CD4-positive, CD25-positive, alpha-beta regulatory T cell (primary cell): ENCODE results near the gene NHP2. TPM values are rescaled to one million over a fixed set of nuclear protein-coding genes. Genes with fewer than 3 reads are reported as not detected.

Experiments
- ATAC-seq, 2 donors: fragments of 150-1000 bp; cut with Tn5 transposase; one replicate each; pipeline ENCODE4 v1.10.0; 2021; ENCODE audit warnings: low read depth in 2 of 2, moderate number of reproducible peaks in 2 of 2, moderate library complexity in 1 of 2
- DNase-seq, 3 donors: peaks; one replicate each; pipeline versions ENCODE4 v3.0.0 to v3.0.0-alpha.2; 2012 to 2022; ENCODE audit warnings: mixed read lengths in 1 of 3
- H3K27ac ChIP-seq: one replicate; pipeline ENCODE4 v1.7.0; 2013; ENCODE audit warnings: mild to moderate bottlenecking, low read length; ENCODE audit not compliant: insufficient read depth, poor library complexity, severe bottlenecking
- H3K27me3 ChIP-seq: one replicate; pipeline ENCODE4 v1.7.0; 2013; ENCODE audit warnings: low read length; ENCODE audit not compliant: control insufficient read depth, insufficient read depth
- H3K36me3 ChIP-seq: one replicate; pipeline ENCODE4 v1.7.0; 2013; ENCODE audit warnings: mild to moderate bottlenecking, low read length, moderate library complexity; ENCODE audit not compliant: control insufficient read depth, insufficient read depth
- H3K4me1 ChIP-seq: 2 replicates; pipeline ENCODE4 v1.7.0; 2013; ENCODE audit warnings: mild to moderate bottlenecking, low read length; ENCODE audit not compliant: insufficient read depth, control insufficient read depth, poor library complexity, severe bottlenecking
- H3K4me3 ChIP-seq: one replicate; pipeline ENCODE4 v1.7.0; 2013; ENCODE audit warnings: low read depth, mild to moderate bottlenecking, low read length, moderate library complexity
- H3K9me3 ChIP-seq, 2 experiments: 1 replicate in 1 of 2; 2 replicates in 1 of 2; pipeline ENCODE4 v1.7.0; 2013; ENCODE audit warnings: low read length in 2 of 2, mild to moderate bottlenecking in 1 of 2, moderate library complexity in 1 of 2; ENCODE audit not compliant: control insufficient read depth in 2 of 2
- H3K27ac Mint-ChIP-seq, 3 donors: one replicate each; pipeline ENCODE4 v1.8.0; 2020 to 2022; ENCODE audit warnings: mild to moderate bottlenecking in 3 of 3, mixed read lengths in 3 of 3, moderate library complexity in 2 of 3
- H3K27me3 Mint-ChIP-seq: one replicate; pipeline ENCODE4 v1.8.0; 2022; ENCODE audit warnings: mild to moderate bottlenecking, mixed read lengths
- H3K36me3 Mint-ChIP-seq: one replicate; pipeline ENCODE4 v1.8.0; 2020; ENCODE audit warnings: mixed read lengths
- H3K4me1 Mint-ChIP-seq, 4 donors: one replicate each; pipeline ENCODE4 v1.8.0; 2020 to 2022; ENCODE audit warnings: mixed read lengths in 4 of 4, mild to moderate bottlenecking in 1 of 4
- H3K4me3 Mint-ChIP-seq, 4 donors: one replicate each; pipeline ENCODE4 v1.8.0; 2020 to 2022; ENCODE audit warnings: mild to moderate bottlenecking in 4 of 4, mixed read lengths in 4 of 4, moderate library complexity in 3 of 4
- H3K9me3 Mint-ChIP-seq, 7 donors: one replicate each; pipeline ENCODE4 v1.8.0; 2020 to 2022; ENCODE audit warnings: mixed read lengths in 7 of 7, mild to moderate bottlenecking in 3 of 7, moderate library complexity in 2 of 7
- polyA plus RNA-seq, 4 donors: library from polyadenylated mRNA; unstranded; fragments of 300-500 nt; fragmentation: Illumina TruSeq; gene quantifications; one replicate each; pipeline ENCODE4 v1.2.3, GENCODE V29; 2021
- total RNA-seq: library from RNA; stranded (reverse); gene quantifications from one replicate; pipeline ENCODE4 v1.2.3, GENCODE V29; 2022

The NHP2 gene
- total and polyA plus RNA-seq, 5 donors from 2014 or later = 43.7 to 198 (median 167) TPM

GRCh38 chr5:178115136-178115813 is 38.4 kb downstream of the NHP2 start:
- H3K27ac ChIP-seq = no peak overlapping the region
- Mint-ChIP-seq H3K4me1 (peaks cover 0 to 42% (median 30%) of the 10 kb centered on the region in 4 donors), H3K27me3 (peaks cover 23% of the 10 kb centered on the region), H3K36me3 (no peaks in the 10 kb centered on the region), H3K9me3 (no peaks in the 10 kb centered on the region), H3K27ac (peak overlapping the region in 1 of 3 donors; percentile 52), H3K4me3 (peak overlapping the region; percentile 80 to 96 (median 88))
- no peaks in the 10 kb centered on the region for H3K9me3 ChIP-seq
- H3K36me3 ChIP-seq = no peaks in the 10 kb centered on the region
- ATAC-seq (no peak), DNase-seq (peak in 1 of 3 donors; percentile 37)
- H3K4me3 ChIP-seq = peak overlapping the region; percentile 32
- H3K4me1 ChIP-seq = peaks cover 47% of the 10 kb centered on the region
- no peaks in the 10 kb centered on the region for H3K27me3 ChIP-seq

- peaks cover 47% of the 10 kb centered on the region for H3K4me1 ChIP-seq
- no peaks in the 10 kb centered on the region for H3K27me3 ChIP-seq
- Mint-ChIP-seq H3K27ac (peak overlapping the region; percentile 23 to 83 (median 52)), H3K9me3 (no peaks in the 10 kb centered on the region), H3K4me1 (peaks cover 0 to 42% (median 30%) of the 10 kb centered on the region in 4 donors), H3K36me3 (no peaks in the 10 kb centered on the region), H3K27me3 (peaks cover 19% of the 10 kb centered on the region), H3K4me3 (peak overlapping the region; percentile 80 to 96 (median 88))
- no peak overlapping the region for H3K27ac ChIP-seq
- peak overlapping the region; percentile 41 for H3K4me3 ChIP-seq
- DNase-seq = peak in 2 of 3 donors; percentile 34 to 61
- H3K36me3 ChIP-seq = no peaks in the 10 kb centered on the region
- no peaks in the 10 kb centered on the region for H3K9me3 ChIP-seq
- peak; percentile 25 to 31 for ATAC-seq
Measured at GRCh38 chr5:178114325-178115135, 39.2 kb downstream of the NHP2 start.

GRCh38 chr5:178113841-178114324 is 39.8 kb downstream of the NHP2 start:
- peaks cover 0 to 42% (median 30%) of the 10 kb centered on the region in 4 donors for H3K4me1 Mint-ChIP-seq
- no peak for ATAC-seq
- H3K27ac ChIP-seq = peak overlapping the region; percentile 23

GRCh38 chr5:178113141-178113787 is 40.4 kb downstream of the NHP2 start, which contains the start of gene N4BP3:
Gene N4BP3 (plus strand): TSS chr5:178113532. CDS start chr5:178119584, 6,052 bp downstream.
- Histone ChIP-seq H3K27ac (peak within 1 kb of the TSS; percentile 23), H3K36me3 (no peaks in the 10 kb centered on the region)
- peaks cover 0 to 42% (median 30%) of the 10 kb centered on the region in 4 donors for H3K4me1 Mint-ChIP-seq

More at GRCh38 chr5:178113841-178114324, 39.8 kb downstream of the NHP2 start:
- peaks cover 47% of the 10 kb centered on the region for H3K4me1 ChIP-seq
- H3K9me3 ChIP-seq = no peaks in the 10 kb centered on the region
- no peaks in the 10 kb centered on the region for H3K36me3 ChIP-seq
- H3K4me3 ChIP-seq = peak overlapping the region; percentile 41
- Mint-ChIP-seq H3K4me3 (peak overlapping the region; percentile 80 to 96 (median 88)), H3K9me3 (no peaks in the 10 kb centered on the region), H3K27ac (peak overlapping the region in 2 of 3 donors; percentile 23 to 83), H3K27me3 (peaks cover 19% of the 10 kb centered on the region), H3K36me3 (no peaks in the 10 kb centered on the region)
- H3K27me3 ChIP-seq = no peaks in the 10 kb centered on the region
- no peak for DNase-seq

GRCh38 chr5:178112545-178112944 is 41.1 kb downstream of the NHP2 start:
- Mint-ChIP-seq H3K36me3 (no peaks in the 10 kb centered on the region), H3K4me3 (peak overlapping the region; percentile 83 to 96 (median 91)), H3K9me3 (no peaks in the 10 kb centered on the region), H3K27me3 (peaks cover 23% of the 10 kb centered on the region), H3K27ac (no peak overlapping the region), H3K4me1 (peaks cover 0 to 42% (median 30%) of the 10 kb centered on the region in 4 donors)
- no peak for ATAC-seq
- Histone ChIP-seq H3K36me3 (no peaks in the 10 kb centered on the region), H3K4me1 (peaks cover 44% of the 10 kb centered on the region), H3K4me3 (no peak overlapping the region), H3K9me3 (no peaks in the 10 kb centered on the region), H3K27me3 (no peaks in the 10 kb centered on the region), H3K27ac (no peak overlapping the region)
- no peak for DNase-seq

More at GRCh38 chr5:178113141-178113787, 40.4 kb downstream of the NHP2 start, which contains the start of gene N4BP3:
- H3K9me3 Mint-ChIP-seq = no peaks in the 10 kb centered on the region
- H3K4me3 Mint-ChIP-seq = peak within 1 kb of the TSS; percentile 83 to 96 (median 91)
- no peaks in the 10 kb centered on the region for H3K9me3 ChIP-seq
- no peaks in the 10 kb centered on the region for H3K27me3 ChIP-seq
- DNase-seq = peak; percentile 67 to 85 (median 71)
- ATAC-seq = peak; percentile 78 to 80
- H3K36me3 Mint-ChIP-seq = no peaks in the 10 kb centered on the region
- H3K4me3 ChIP-seq = peak within 1 kb of the TSS; percentile 41
- peak within 1 kb of the TSS in 2 of 3 donors; percentile 23 to 83 for H3K27ac Mint-ChIP-seq
- peaks cover 23% of the 10 kb centered on the region for H3K27me3 Mint-ChIP-seq
- H3K4me1 ChIP-seq = peaks cover 47% of the 10 kb centered on the region

- Histone ChIP-seq H3K9me3 (no peaks in the 10 kb centered on the region), H3K36me3 (no peaks in the 10 kb centered on the region), H3K27me3 (no peaks in the 10 kb centered on the region), H3K27ac (no peak overlapping the region), H3K4me1 (peaks cover 38% of the 10 kb centered on the region), H3K4me3 (no peak overlapping the region)
- Mint-ChIP-seq H3K27me3 (peaks cover 23% of the 10 kb centered on the region), H3K27ac (no peak overlapping the region), H3K4me3 (peak overlapping the region in 2 of 4 donors; percentile 5 to 15), H3K36me3 (no peaks in the 10 kb centered on the region), H3K4me1 (peaks cover 0 to 38% (median 28%) of the 10 kb centered on the region in 4 donors), H3K9me3 (no peaks in the 10 kb centered on the region)
- no peak for DNase-seq
- ATAC-seq = no peak
Measured at GRCh38 chr5:178111925-178112324, 41.8 kb downstream of the NHP2 start.

GRCh38 chr5:178110511-178110910 is 43.2 kb downstream of the NHP2 start:
- ATAC-seq (no peak), DNase-seq (no peak)
- Mint-ChIP-seq H3K27me3 (peaks cover 19% of the 10 kb centered on the region), H3K27ac (no peak overlapping the region), H3K4me1 (peaks cover 0 to 30% (median 16%) of the 10 kb centered on the region in 4 donors), H3K36me3 (no peaks in the 10 kb centered on the region), H3K4me3 (peak overlapping the region in 2 of 4 donors; percentile 12 to 84), H3K9me3 (no peaks in the 10 kb centered on the region)
- Histone ChIP-seq H3K36me3 (no peaks in the 10 kb centered on the region), H3K4me3 (no peak overlapping the region), H3K9me3 (no peaks in the 10 kb centered on the region), H3K4me1 (peaks cover 24% of the 10 kb centered on the region), H3K27ac (no peak overlapping the region), H3K27me3 (no peaks in the 10 kb centered on the region)
